Measurements from ENCODE around the gene CPNE8.

The CPNE8 gene

GRCh38 chr12:38662829-38663228, 242.6 kb downstream of the CPNE8 start:
- H3K36me3 ChIP-seq (ENCODE audit: insufficient read depth, low read length) = no peaks in the 10 kb centered on the region
- no peaks in the 10 kb centered on the region for H3F3A ChIP-seq (ENCODE audit: low read depth)
- no peak overlapping the region for H3K9ac ChIP-seq (ENCODE audit: low read depth, low read length, poor library complexity, severe bottlenecking)
- no peaks in the 10 kb centered on the region for H4K20me1 ChIP-seq (ENCODE audit: insufficient read depth, low read length, poor library complexity, severe bottlenecking)
- H3K79me2 ChIP-seq (ENCODE audit: insufficient read depth, low read length) = no peaks in the 10 kb centered on the region
- H2AFZ ChIP-seq (ENCODE audit: low read length) = no peak overlapping the region
- no peak overlapping the region for H3K4me3 ChIP-seq (ENCODE audit: low read length, poor library complexity, severe bottlenecking)
- no peak overlapping the region for H3K4me2 ChIP-seq (ENCODE audit: low read depth, low read length, poor library complexity, severe bottlenecking)
- no peaks in the 10 kb centered on the region for H3K9me2 ChIP-seq (replicated peaks; ENCODE audit: low read depth, low read length)
- no peaks in the 10 kb centered on the region for H3K9me3 ChIP-seq (ENCODE audit: insufficient read depth, low read depth, low read length)
- no peaks in the 10 kb centered on the region for H3K27me3 ChIP-seq (ENCODE audit: insufficient read depth, low read length, poor library complexity, severe bottlenecking)
- no peak for TF ChIP-seq EZH2phosphoT487 (IDR thresholded peaks at IDR 0.05; ENCODE audit: borderline replicate concordance)
- TF ChIP-seq CTCF (conservative IDR thresholded peaks at IDR 0.05; ENCODE audit: low read length) = no peak
- H3K4me1 ChIP-seq (ENCODE audit: insufficient read depth, low read length, poor library complexity, severe bottlenecking) = no peaks in the 10 kb centered on the region

GRCh38 chr12:38653650-38654049, 251.7 kb downstream of the CPNE8 start:
- Histone ChIP-seq H3K9ac (ENCODE audit: low read depth, low read length, poor library complexity, severe bottlenecking) (no peak overlapping the region), H3K4me1 (ENCODE audit: insufficient read depth, low read length, poor library complexity, severe bottlenecking) (no peaks in the 10 kb centered on the region), H3K9me2 (replicated peaks; ENCODE audit: low read depth, low read length) (no peaks in the 10 kb centered on the region), H3K36me3 (ENCODE audit: insufficient read depth, low read length) (no peaks in the 10 kb centered on the region), H3K79me2 (ENCODE audit: insufficient read depth, low read length) (no peaks in the 10 kb centered on the region), H3K27me3 (ENCODE audit: insufficient read depth, low read length, poor library complexity, severe bottlenecking) (no peaks in the 10 kb centered on the region), H3K9me3 (ENCODE audit: insufficient read depth, low read depth, low read length) (0 out of 2 replicates have a peak, but pooled peaks cover 5% of the 10 kb centered on the region), H3F3A (ENCODE audit: low read depth) (no peaks in the 10 kb centered on the region), H2AFZ (ENCODE audit: low read length) (no peak overlapping the region), H3K4me2 (ENCODE audit: low read depth, low read length, poor library complexity, severe bottlenecking) (no peak overlapping the region), H3K4me3 (ENCODE audit: low read length, poor library complexity, severe bottlenecking) (no peak overlapping the region), H4K20me1 (ENCODE audit: insufficient read depth, low read length, poor library complexity, severe bottlenecking) (no peaks in the 10 kb centered on the region)
- TF ChIP-seq EZH2phosphoT487 (IDR thresholded peaks at IDR 0.05; ENCODE audit: borderline replicate concordance) (no peak), CTCF (conservative IDR thresholded peaks at IDR 0.05; ENCODE audit: low read length) (no peak)

GRCh38 chr12:38648813-38649212, 256.6 kb downstream of the CPNE8 start:
- no peaks in the 10 kb centered on the region for H3K36me3 ChIP-seq (ENCODE audit: insufficient read depth, low read length)
- no peaks in the 10 kb centered on the region for H4K20me1 ChIP-seq (ENCODE audit: insufficient read depth, low read length, poor library complexity, severe bottlenecking)
- H3K9ac ChIP-seq (ENCODE audit: low read depth, low read length, poor library complexity, severe bottlenecking) = no peak overlapping the region
- no peaks in the 10 kb centered on the region for H3K27me3 ChIP-seq (ENCODE audit: insufficient read depth, low read length, poor library complexity, severe bottlenecking)
- no peaks in the 10 kb centered on the region for H3K9me2 ChIP-seq (replicated peaks; ENCODE audit: low read depth, low read length)
- TF ChIP-seq CTCF (conservative IDR thresholded peaks at IDR 0.05; ENCODE audit: low read length) (no peak), EZH2phosphoT487 (IDR thresholded peaks at IDR 0.05; ENCODE audit: borderline replicate concordance) (no peak)
- 0 out of 2 replicates have a peak, but pooled peaks cover 5% of the 10 kb centered on the region for H3K9me3 ChIP-seq (ENCODE audit: insufficient read depth, low read depth, low read length)
- no peaks in the 10 kb centered on the region for H3K4me1 ChIP-seq (ENCODE audit: insufficient read depth, low read length, poor library complexity, severe bottlenecking)
- no peaks in the 10 kb centered on the region for H3F3A ChIP-seq (ENCODE audit: low read depth)
- H2AFZ ChIP-seq (ENCODE audit: low read length) = no peak overlapping the region
- H3K79me2 ChIP-seq (ENCODE audit: insufficient read depth, low read length) = no peaks in the 10 kb centered on the region
- no peak overlapping the region for H3K4me2 ChIP-seq (ENCODE audit: low read depth, low read length, poor library complexity, severe bottlenecking)
- no peak overlapping the region for H3K4me3 ChIP-seq (ENCODE audit: low read length, poor library complexity, severe bottlenecking)

Measured in Loucy (cell line).